HG03439 (cell line): ENCODE results near the gene DDT.
"Not testable (repeated sequence)": the region's sequence is repeated elsewhere in the genome, so short reads cannot be mapped to it uniquely, and the experiment has no call there.

Source experiments
- ATAC-seq: cut with Tn5 transposase; IDR thresholded peaks from one replicate; pipeline ENCODE4 v1.9.1; 2021; ENCODE audit warnings: mild to moderate bottlenecking, moderate library complexity; ENCODE audit not compliant: unreplicated experiment

Gene DDT

DNA sequence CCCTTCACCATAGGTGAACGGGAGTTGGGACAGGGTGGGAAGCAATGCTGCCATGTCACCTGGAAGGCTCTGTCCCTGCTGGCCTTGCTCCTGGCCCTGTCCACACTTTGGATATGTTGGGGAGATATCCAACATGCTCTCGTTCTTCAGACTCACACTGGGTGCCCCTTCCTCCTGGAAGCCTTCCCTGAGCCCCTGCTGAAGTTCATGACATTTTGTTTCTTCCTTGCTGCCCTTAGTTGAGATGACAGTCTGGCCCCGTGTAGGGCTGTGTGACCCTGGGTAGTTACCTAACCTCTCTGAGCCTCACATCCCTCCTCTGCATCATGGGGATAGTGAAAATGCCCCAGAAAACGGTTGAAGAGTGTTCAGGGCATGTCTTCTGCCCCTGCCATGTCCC is 20.8 kb downstream of the DDT start:
- ATAC-seq: not testable (repeated sequence)

DNA sequence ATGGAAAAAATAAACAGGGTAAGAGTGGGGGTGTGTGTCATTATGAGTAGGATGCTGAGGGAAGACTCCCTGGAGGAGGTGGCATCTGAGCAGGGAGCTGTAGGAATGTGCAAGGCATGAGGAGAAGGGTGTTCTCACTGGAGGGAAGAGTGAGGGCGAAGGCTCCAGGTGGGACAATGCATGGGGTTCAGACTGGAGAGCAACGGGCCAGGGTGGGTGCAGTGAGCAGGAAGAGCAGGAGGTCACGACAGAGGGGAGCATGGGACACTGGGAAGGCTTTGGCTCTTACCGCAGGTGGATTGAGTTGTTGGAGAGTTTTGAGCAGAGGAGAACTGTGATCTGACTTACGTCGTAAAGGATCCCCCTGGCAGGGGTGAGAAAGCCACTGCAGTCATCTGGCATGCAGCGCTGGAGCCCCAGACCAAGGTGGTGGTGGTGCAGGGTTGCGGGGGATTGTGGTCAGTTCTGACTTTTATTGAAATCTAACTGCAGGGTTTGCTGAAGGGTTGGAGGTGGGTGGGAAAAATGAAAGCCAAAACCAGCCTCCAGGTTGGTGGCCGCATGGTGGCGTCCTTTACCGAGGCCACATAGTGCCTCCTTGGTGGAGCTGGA is 21.3 kb downstream of the DDT start:
- not testable (repeated sequence) for ATAC-seq

DNA sequence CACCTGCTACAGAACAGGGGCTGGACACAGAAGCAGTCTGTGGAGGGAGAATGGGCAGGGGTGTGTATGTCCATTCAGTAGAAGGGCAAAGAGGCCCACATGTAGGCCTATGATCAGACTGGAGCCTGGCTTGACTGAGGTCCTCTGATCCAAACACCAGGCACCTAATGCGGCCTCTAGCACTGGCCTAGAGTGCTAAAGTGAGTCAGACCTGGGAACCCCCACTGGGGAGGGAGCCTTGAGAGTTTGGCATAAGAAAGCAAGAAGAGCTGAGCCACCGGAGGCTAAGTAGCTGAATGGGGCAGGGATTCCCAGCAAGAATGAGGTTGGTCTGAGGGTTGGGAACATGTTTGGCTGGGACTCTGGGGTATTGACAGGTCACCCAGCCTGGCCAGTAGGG is 22.9 kb downstream of the DDT start:
- not testable (repeated sequence) for ATAC-seq

DNA sequence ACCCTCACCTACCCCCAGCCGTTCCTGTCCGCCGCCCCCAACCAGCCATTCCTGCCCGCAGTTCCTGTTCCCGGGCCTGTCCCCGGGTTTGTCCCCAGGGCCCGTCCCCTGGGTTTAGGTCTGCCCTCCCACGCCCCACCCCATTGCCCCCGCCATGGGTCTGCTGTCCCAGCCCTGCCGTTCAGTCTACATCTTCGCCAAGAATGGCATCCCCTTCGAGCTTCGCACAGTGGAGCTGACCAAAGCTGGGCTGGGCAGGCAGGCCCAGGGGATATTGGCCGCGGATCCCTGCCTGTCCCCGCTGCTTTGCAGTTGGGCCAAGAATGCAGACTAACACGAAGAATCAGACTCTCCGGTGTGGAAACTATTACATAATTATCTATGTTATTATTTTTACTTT is 24.5 kb downstream of the DDT start:
- not testable (repeated sequence) for ATAC-seq

DNA sequence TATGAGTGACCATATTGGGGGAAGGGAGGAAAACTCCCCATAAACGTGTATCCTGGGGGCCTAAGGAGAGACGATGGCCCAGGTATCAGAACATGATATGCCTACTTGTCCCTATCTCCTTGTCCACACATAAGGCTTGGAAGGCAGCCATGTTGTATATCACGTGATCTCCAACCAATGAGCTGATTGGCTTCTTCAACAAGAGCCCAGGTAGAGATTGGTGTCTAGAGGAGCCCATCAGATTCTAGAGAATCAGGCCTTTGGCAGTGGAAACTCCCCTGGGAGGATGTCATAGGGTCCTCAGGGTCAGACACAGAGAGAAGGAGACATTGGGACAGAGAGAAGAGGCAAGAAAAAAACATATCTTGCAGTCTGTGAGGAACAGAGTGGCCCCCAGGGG is 26.9 kb downstream of the DDT start:
- not testable (repeated sequence) for ATAC-seq

DNA sequence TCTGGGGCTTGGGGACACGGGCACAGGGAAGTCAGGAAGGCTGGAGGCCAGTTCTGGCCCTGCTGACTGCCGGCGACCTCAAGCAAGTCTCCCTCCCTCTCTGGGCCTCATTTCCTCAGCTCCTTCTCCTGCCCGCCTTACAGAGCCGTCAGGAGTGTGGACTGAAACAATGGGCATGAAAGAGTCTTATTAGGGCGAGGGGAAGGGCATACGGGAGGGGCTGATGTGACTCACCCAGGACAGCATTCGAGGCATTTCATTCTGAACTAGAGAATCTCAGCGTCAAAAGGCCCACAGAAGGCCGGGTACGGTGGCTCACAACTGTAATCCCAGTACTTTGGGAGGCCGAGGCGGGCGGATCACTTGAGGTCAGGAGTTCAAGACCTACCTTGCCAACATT is 34.1 kb downstream of the DDT start:
- ATAC-seq: not testable (repeated sequence)

DNA sequence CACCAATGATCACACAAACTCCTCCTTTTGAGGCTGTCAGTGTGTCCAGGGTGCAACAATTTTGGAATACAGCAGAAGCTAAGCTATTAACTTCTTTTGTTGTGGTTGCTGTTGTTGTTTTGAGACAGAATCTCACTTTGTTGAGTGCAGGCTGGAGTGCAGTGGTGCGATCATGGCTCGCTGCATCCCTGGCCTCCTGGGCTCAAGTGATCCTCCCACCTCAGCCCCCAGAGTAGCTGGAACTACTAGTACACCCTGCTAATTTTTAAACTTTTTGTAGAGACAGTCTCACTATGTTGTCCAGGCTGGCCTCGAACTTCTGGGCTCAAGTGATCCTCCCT is 35.3 kb downstream of the DDT start:
- no peak for ATAC-seq

DNA sequence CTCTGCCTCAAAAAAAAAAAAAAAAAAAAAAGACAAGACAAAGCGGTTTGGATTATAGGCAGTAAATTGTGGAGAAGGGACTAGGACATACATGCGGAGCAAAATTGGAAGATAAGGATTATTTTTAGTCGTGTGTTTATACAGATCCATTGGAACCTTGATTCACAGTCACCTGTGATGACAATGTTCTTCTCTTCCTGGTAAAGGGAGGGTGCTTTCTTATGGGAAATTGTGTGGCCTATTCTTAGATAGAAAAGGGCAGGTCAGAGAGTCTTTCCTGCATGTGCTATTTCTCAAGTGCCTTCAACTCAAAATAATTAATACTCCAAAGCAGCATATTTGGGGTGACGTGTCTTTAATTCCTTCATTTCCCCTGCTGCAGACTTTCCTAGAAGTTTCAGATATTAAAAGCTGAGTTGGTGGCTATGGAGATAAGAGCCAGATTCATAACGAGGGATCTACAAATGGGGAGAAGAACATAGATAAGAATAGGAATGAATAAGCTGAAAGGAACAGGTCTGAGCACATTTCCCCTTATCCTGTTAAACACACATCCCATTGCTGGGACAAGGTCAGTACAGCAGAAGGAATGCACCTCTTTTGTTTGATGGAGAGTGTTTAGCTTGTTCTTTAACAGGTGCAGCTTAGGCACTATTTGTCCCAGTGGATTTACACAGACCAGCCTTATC is 35.8 kb downstream of the DDT start:
- ATAC-seq: no peak

DNA sequence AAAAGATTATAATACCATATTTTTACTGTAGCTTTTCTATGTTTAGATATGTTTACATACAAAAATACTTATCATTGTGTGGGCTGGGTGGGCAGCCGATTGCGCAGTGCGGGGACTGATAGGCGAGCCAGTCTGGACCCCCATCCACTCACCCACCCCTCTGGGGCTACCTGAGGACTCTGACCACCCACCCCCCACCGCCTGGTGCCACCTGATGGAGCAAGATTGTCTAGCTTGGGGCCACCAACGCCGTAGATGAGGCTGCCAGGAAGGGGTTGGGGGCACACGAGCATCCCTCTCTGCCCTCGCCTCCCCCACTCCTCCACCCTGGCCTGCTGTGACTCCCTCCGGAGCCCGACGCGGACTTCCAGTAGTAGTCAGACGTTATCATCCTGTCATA is 47.7 kb downstream of the DDT start:
- no peak for ATAC-seq

DNA sequence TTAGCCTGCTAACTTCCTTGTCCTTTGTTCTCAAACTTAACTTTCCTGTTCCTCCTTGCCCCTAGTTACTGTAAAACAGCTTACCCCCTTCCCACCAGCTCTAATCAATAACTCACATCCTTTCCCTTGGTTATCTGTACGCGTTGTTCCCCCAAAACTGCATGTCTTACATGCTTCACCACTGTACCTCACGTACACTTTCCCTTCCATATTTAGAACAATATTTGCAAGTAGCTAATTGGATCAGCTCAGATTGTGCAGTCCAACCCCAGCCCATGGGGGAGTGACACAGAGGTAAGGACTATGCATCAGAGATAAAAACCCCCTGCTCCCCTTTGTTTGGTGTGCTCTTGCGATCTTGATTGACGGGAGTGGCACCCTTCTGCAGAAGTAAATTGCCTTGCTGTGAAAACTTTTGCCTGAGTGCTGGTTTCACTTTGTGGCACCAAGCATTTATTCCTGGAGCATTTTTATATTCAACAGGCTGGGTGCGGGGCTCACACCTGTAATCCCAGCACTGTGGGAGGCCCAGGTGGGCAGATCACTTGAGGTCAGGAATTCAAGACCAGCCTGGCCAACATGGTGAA is 49.1 kb downstream of the DDT start:
- no peak for ATAC-seq

DNA sequence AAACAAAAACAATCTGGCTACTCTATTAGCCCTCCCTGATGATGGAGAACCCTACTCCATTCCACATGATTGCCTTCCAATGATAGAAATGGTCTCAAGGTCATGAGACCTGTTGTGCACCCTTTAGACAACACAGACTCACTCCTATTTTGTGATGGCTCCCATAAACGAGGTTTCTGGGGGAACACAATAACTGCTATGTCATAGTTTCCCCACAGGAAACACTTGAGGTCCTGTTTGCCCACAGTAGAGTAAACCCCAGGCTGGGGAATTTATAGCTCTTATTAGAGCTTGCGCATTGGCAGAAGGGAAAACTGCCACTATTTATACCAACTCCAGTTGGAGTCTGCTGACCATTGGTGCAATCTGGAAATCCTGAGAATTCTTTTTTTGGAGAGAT is 51.3 kb downstream of the DDT start:
- no peak for ATAC-seq

DNA sequence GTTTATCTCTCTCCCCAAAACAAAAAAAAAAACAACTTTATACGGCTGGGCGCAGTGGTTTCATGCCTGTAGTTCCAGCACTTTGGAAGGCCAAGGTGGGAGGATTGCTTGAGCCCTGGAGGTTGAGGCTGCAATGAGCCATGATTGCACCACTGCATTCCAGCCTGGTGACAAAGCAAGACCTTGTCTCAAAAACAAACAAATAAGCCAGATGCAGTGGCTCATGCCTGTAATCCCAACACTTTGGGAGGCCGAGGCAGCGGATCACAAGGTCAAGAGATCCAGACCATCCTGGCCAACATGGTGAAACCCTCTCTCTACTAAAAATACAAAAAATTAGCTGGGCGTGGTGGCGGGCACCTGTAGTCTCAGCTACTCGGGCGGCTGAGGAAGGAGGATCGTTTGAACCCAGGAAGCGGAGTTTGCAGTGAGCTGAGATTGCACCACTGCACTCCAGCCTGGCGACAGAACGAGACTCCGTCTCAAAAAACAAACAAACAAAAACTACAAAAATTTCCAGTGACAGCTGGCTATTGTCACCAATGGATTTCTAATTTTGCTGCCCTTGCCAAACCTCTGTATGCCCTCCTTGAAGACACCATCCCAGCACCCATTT is 52.5 kb downstream of the DDT start:
- ATAC-seq: not testable (repeated sequence)
